GM03348 (cell line): ENCODE data around the gene SMOC1.

Experiments
- DNase-seq: peaks from one replicate; pipeline ENCODE4 v3.0.0; 2012; ENCODE audit warnings: low spot score

Gene SMOC1

DNA sequence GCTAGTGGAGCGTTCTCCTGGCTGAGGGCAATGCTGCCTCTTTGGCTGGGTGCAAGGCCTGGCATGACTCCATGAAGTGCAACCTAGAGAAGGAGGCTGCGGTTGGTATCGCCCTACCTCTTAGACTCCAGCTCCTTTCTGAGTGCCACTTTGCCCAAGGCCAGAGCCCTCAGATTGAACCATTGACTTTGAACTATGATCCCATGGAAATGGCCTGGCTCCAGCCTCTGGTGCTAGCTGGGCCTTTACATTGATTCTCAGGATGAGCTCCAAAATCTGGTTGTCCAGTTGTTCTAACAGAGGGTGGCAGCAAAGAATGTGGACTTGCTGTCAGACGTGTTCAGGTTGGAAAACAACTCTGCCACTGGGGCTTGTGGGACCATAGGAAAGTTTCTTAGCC lies 16.1 kb upstream of the SMOC1 start:
- DNase-seq, result no peak

DNA sequence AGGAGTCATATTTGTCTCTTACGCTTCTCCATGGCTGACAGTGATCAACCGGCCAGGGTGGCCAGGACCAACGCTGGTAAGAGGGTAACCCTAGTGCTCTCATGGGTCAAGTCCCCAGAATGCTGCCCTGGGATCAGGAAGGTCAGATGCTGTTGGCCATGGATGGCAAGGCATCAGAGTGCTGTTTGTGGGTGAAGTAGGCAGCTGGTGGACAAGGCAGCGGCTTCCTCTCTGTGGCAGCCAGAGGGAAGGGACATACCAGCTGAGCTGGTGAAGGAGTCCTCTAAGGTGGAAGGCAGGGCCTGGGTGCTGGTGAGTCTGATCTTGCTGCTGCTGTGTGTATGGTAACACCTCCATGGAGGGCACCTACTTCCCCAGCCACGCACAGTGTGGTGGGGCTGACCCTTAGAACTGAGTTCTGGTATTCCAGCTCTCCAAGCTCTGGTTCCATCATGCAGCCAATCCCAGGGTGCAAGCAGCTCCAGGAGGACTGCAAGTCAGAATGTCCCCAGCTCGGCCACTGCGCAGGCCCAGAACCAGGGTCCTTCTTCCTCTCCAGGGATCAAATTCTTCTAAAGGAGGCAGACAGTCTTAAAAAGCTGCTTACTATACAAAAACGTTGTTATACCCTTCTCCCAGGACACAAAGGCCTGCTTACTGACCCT lies 13.4 kb upstream of the SMOC1 start:
- no peak for DNase-seq

DNA sequence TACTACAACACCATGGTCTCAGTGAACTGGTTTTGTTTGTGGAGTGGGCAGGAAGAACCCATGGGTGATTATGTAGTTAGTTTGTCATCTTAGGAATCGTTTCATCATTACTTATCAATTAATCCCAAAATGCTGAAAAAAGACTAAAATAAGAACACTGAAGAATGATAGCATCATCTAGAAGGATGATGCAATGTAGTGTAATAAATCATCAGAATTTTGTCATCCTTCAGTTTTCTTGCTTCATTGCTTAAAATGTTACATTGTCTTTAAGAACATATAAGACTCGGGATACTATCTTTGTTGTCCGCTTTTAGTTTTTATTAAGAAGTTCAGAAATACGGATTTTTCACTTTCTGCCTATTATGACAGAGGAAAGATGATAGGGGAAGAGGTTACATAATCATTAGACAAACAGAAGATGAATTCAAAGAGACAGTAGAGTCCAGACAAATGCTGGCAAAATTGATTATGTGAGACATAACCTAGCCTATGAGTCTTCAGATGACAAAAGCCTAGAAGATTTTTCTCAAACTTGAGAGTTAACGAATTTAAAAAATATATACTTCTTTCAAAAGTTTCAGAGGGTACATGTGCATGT lies 10.8 kb upstream of the SMOC1 start:
- DNase-seq, result no peak

DNA sequence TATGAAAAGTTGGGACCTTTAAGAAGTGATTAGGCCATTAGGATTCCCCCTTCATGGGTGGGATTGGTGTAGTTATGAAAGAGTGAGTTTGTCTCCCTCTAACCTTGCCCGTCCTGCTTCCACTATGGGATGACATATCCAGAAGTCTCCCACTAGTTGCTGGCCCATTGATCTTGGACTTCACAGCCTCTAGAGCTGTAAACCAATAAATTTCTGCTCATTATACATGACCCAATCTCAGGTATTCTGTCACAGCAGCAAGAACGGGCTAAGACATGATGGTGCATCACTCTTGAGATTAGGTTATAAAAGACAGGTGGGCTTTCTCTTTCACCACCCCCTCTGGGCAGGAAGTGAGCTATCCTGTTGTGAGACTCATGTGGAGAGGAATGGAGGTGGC lies 8.6 kb upstream of the SMOC1 start:
- no peak for DNase-seq

DNA sequence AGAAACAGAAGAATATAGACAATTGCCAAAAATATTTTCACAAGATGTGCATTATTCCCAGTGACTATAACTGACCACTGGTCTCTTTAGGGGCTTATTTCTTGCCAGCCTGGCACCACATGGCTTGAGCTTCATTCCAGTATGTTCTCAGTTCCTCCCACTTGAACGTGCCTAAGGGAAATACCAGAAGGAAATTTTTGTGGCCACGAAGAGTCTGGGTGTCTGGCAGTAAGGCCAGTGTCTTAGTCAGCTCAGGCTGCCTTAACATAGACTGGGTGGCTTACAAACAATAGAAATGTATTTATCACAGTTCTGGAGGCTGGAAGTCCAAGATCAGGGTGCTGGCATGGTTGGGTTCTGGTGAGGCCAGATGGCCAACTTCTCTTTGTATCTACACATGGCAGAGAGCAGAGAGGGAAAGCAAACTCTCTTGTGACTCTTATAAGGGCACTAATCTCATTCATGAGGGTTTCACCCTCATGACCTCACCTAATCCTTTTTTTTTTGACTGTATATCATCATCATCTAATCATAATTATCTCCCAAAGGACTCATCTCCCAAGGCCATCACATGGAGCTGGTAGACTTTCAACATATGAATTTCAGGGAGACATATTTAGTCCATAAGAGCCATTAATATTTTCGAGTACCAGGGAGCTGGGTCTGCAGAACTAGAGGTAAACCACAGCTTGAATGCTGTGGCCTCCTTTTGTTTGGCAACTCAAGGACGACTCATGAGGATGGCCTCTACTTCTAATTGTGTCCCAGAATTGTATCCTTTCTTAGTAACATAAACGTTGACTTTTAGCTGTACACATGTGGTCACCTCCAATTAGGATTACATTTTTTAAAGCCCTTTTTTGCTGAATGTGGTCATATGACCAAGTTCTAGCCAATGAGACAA lies 5.1 kb upstream of the SMOC1 start:
- DNase-seq, result no peak

DNA sequence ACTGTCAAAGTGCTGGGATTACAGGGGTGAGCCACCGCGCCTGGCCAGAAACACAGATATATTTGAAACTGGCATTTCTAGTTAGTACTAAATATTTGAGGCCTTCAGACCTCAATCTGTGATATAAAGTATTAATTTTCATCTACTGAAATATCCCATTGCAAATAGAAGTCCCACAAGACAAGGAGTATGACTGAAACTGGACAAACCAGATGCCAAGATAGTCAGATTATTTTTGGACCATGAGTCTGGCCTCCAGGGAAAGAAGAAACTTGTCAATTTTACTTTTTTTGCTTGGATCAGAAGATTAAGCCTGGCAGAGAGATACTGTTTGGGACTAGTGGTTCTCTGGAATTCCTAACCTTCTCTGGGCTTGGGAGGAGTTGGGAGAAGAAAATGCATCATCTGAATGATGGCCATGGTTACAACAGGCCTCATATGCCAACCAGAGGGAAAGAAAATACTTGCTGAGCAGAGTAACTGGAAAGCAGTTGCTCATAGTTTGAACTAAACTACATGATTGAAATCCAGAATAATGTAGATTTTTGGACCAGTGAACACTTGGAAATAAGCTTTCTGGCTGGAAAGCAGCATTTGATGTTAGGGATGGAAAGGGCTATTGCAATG lies 2.9 kb upstream of the SMOC1 start:
- DNase-seq, result no peak

DNA sequence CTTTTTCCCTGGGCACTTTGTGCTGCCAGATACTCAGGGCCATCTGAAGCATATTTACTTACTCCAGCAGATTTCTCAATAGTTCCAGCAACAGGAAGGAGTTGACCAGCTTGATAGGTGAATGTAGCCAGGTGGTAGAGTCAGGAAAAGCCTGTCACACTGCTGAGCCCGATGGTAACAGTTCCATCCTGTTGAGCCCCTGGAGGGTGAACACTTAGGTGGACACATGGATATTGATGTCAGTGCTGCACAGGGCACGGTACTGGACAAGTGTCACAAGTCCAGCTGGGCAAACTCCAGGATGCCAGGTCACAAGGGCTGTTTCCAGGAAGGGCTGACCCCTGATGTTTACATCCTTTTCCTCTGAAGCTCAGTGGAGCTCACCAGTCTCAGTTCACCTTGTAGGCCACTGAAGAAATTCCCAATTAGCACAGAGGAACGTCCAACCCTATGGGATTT lies 2.3 kb upstream of the SMOC1 start:
- DNase-seq, result no peak

DNA sequence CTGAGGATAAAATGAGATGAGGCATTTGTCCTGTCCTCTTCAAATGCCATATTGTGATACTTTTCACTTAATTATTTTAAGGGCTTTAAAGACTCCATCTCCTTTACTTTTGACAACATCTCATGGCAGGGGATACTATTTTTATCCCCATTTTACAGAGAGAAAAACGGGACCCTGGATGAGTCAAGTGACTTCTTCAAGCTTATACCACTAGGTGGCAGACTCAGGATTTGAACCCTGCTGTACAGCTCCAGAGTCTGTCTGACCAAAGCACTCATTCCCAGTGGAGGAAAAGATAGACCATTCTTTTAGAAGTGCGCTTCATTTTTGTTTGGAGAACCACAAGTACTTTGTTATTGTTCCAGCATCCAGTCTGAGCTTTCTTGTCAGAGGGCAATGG lies 1.7 kb upstream of the SMOC1 start:
- no peak for DNase-seq

DNA sequence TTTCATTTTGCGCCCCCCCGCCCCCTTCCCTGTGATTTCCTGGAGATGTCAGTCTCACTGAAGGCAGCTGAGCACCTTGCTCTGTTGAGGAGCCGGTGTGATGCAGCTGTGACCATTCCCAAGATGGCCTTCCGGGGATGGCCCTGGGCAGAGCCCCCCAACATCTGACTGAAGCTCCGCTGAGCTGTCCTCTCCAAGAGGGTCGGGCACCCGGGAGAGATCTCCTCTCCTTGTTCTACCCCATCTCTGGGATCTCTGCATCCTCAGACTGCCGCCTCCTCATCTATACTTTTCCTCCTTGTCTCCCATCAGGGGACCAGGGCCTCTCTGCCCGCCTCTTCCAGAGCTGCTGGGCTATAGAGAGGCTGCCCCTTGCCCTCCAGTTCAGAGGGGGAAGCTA lies 965 bp upstream of the SMOC1 start:
- DNase-seq, result no peak

DNA sequence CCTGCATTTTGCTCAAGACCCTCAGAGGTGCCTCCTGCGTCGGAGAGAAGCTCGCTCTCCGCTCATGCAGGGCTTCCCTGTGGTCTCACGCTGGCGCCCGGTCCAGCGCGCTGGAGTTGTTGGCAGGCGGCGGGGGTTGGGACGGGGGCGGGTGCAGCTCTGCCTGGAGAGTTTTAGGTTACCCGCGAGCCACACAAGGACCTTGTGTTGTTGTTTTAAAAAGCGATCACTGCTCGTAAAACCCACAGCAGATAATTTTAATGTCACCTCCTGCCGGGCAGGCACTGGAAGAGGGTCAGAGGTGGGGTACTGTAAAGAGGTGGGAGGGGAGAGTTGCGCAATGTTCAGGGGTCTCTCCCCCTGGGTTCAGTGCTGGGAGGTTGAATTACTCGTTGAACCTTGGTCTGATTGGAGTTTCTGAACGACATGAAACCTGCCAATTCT lies 850 bp downstream of the SMOC1 start:
- DNase-seq, result no peak

DNA sequence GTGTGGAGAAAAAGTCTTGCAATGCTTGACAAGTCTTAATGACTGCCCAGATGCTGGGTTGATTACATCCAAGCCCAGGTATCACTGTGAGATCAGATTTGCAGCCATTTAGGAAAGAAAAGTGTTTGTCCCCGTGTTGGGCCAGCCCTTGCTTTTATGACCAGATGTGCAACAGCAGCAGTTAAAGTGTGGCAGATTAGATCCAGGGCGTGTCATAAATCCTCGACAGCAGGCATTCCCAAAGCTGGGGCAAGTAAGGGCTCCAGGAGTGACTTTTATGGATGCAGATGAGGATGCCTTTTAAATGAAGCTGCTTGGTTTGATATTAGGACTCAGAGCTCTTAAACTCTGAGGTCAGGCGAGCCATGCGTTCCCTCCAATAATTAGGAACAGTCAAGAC lies 1.7 kb downstream of the SMOC1 start:
- no peak for DNase-seq

DNA sequence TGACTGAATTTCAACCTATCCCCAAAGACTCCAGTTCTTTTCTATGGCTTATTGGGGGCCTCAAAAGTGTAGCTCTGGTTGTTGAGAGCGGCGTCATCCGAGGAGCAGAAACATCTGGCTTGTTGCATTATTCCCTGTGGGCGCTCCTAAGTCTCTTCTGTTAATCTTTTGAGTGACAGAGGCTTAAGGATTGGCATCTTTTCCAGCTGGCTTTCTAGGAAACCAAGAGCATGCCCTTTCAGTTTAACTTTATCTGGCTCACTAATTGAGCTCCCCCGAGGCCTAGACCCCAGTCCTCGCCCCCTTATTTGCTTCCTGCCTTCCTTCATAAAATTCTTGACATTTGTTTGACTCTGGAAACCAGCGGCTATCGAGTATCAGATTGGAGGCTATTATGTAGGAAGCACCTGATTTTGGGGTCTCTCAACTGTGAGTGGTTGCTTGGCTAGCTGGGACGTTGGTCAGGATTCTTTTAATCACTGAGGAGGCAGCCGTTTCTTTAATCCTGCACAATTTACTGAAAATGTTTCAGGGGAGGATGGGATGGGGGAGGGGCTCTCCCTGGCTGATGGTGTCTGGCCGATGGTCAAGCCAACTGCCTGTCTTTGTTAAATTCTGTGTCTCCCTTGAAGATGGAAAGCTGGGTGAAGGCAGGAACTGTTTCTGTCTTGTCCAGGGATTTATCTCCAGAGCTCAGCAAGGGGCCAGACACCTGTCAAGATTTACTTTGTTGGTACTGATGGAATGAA lies 3.1 kb downstream of the SMOC1 start:
- DNase-seq, result no peak

DNA sequence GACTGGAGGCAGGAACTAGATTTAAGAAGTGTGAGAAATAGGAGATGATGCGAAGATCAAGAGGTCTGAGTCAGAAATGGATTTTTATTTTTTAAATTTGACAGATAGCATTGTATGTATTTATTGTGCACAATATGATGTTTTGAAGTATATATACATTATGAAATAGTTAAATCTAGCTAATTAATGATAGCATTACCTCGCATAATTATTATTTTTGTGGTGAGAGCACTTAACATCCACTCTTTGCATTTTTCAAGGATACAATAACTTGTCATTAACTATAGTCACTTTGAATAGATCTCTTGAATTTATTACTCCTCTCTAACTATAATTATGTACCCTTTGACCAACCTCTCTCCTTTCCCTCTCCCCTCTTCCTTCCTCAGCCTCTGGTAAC lies 3.7 kb downstream of the SMOC1 start:
- no peak for DNase-seq

DNA sequence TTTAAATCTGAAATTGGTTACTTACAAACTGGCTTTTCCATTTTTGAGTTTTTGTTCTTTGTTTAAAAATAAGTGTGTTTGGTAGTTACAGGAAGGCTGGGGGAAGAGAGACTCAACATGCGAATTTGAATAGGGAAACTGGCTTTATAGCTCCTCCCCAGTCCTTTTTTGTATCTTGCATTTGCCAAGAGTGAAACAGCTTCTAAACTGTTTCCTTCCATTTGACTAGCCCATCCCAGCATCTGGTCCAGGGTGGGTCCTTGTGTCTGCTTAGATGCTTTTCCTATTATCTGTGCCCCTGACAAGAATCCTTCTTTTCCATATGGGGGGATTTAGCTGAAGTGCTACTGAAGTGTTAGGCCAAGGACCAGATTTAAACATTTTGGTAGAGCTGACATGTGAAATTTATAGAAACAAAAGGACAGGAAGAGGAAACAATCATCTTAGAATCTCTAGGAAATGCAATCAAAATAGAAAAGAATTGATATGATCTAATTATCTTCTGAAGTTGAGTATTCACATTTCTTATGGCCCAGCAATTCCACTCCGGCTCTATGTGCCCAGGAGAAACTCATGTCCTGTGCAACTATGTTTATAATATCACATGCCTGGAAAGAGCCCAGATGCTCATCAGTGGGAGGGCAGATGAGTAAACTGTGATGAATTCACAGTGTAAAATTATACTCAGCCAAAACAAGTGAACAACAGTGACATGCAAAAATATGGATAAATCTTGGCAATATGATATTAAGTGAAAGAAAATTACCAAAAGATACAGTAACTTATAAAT lies 7.4 kb downstream of the SMOC1 start:
- peak; percentile 23 for DNase-seq

DNA sequence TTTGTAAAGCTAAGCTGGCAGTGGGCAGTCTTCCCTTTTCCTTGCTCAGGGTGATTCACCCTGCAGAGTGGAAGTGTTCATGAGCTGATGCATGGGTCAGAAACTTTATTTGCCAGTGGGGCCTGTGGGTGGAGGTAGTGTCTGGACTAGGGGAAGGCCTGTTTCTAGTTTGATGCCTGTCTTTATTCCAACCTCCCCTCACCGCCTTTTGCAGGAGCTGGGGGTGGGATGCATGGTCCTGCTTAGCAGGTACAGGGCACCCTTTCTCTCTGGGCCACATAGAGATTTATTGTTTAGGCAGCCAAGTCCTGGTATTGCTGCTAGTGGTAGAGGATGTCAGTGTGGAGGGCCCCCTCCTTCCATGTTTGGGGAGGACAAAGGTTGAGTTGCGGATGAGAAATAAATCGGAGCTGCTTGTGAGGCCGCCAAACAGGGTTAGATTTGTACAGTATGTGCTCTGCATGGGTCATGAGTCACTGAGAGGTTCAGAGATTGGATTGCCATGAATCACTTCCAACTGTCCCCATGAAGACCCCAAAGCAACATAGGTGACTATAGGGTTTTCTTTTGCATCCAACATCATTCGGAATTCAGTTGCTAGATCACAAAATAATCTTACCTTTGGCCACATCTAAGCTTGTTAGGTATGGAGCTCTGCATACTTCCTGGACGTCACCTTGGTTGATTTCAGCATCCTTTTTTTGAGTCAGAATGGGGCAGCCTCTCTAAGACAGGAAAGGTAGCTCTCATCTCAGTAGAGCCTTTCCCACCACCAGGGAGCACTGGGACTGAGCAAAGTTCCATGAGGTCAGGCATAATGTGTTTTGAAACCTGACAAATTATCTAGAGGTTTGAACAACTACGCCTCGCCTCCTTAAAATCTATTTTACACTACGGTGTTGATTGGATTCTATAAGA lies 8.8 kb downstream of the SMOC1 start:
- no peak for DNase-seq

DNA sequence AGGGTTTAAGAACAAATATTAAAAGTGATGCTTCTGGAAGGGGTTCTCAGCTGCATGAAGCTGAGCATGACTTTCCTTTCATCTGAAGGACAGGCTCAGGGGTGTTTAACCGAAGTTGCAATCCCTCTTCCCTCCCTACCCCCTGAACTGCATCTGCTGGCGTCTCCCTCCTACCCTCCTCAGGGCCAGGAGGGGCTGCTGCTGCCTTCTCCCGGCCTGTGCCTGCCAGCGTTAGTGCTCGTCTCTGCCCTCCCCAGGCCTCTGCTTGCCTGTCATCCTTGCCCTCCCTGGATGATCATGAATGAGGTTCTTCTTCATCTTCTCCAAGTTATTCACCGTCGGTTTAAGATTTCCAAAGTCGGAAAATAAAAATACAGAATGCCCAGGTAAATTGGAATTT lies 12.2 kb downstream of the SMOC1 start:
- no peak for DNase-seq

DNA sequence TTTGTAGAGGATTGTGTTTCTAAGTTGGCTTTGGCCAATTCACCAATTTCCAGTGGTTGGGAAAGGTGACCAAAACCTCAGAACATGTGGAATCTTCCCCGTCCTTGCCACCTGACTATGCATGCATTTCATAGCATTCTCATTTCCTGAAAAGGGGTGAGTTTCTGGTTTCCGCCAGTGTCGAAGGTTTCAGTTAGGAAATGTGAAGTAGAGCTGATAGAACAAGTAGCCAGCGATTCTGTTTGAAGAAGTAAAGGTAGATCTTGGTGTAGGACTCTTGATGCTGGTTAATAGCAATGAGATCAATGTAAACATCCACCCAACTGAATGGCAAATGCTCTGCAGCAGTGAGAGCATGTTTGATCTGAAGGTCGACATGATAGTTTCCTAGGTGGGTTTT lies 15.9 kb downstream of the SMOC1 start:
- DNase-seq, result no peak

DNA sequence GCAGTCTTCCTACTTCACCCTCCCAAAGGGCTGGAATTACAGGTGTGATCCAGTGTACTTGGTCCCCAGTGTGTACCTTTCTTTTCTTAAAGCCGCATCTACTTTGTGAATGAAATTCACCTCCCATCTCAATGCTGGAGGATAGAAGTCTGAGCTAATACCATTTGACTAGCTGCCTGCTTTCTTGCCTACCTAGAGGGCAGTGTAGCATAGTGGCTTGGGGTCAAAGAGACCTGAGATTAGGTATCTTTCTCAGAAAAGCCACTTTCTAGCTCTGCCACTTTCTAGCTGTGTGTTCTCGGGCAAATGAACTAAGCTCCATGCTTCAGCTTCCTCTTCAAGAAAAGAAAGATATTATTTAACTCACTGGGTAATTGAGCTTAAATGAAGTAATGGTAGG lies 16.9 kb downstream of the SMOC1 start:
- no peak for DNase-seq

DNA sequence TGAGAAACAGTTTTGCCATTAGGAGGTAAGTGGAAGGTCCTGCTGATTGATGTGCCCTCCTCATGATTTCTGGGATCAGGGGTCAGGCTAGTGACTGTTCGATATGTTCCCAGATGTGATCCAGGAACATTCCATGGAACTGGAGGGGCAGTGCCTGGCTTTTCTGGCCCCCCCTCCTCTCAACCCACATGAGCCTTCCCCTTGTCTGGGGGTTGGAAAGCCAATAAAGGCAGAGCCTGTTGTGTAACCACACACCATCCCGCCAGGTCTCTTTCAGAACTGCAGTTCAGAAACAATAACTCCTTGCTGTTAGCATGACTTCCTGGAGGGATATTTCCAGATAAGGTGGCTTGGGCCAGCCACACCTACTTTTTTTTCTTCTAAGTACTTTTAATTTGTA lies 17.8 kb downstream of the SMOC1 start:
- no peak for DNase-seq

DNA sequence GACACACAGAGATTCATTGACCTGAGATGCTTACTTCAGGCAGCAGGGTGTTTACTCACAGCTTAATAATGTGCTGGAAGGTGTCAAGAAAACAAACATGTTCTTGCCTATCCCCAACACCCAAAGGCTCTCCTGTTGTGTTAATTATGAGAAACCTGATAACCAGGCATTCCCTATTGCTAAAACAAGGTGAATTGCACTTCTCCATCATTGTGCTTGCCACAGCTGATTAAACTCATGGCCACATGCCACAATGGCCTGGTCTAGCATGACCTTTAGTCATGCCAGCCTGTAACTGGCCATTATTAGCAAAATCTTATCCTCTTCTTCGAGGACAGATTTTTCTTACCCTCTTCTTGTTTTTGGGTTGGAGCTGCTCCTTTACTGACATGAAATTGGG lies 21.4 kb downstream of the SMOC1 start:
- no peak for DNase-seq
